Activated T-cell treated with anti-CD3 and anti-CD28 coated beads for 4 hours (primary cell): ENCODE data around the gene FES.

Experiments
- DNase-seq: peaks from one replicate; pipeline ENCODE4 v3.0.0-alpha.2; 2020

Gene FES

DNA sequence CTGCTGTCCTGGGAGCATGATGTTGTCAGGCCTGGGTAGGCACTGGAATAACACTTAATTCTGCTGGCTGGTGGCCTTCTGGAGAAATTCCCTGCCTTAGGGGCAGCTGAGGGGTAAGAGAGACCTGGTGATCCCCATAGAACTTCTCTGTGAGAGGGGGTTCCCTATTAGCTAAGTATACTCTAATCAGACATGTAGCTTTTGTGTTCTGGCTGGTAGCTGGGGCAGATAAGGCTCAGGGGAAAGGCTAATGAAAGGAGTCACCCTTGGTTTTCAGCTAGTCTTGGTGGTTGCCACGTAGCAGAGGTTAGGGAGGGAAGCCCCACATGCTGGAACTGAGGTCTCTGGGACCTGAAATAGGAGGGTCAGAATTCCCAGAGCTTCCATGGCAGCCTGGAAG is 49.0 kb downstream of the FES start:
- DNase-seq: no peak

DNA sequence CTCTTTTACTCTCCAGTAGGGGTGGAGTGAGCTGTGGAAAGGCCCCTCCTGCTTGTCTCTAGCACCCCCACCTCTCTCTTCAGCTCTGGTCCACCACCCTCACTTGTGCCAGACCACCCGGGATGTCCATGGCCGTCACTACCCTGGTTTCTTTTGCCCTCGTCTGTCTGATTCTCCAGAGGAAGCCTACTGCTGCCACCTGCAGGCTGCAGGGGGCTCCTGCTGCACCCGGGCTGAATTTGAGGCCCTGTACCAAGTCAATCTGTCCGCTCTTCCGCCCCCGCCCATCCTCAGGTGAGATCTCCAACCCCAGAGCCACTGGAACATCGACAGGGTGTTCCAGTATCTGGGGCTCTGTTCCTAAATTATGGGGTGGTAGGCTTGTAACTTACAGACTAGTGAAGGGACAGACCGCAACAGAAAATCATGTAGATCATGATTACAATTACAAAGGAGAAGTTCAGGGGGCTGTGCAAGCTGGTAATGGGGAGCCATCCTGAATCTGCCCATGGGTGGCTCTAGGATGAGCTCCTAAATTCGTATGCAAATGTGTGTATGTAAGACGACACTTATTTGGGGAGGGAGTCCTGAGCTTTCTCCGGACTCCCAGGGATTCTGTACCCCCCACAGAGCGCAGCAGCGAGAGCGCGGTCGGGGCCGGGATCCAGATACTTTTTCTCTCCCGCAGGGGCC is 50.1 kb downstream of the FES start:
- DNase-seq: peak; percentile 71

- DNase-seq: peak; percentile 95
Measured at GRCh38 chr15:90934949-90935751, 50.8 kb downstream of the FES start, which contains the start of gene UNC45A. UNC45A (plus strand) TSS chr15:90935285; CDS start chr15:90935325, 40 bp downstream.

DNA sequence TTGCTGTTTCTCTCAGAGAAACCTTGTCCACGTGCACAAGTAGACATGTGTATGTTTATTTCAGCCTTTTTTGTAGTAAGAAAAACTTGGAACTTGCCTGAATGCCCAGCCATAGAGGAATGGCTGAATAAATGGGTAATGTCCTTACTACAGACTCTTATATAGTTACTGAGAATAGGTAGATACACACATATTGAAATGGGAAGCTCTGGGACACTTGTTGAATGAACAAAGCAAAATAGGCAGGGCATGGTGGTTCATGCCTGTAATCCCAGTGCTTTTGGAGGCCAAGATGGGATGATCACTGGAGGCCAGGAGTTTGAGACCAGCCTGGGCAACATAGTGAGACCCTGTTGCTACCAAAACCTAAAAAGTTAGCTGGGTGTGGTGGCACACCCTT is 52.5 kb downstream of the FES start:
- DNase-seq: no peak

GRCh38 chr15:90938261-90938660 is 54.0 kb downstream of the FES start:
- no peak for DNase-seq

DNA sequence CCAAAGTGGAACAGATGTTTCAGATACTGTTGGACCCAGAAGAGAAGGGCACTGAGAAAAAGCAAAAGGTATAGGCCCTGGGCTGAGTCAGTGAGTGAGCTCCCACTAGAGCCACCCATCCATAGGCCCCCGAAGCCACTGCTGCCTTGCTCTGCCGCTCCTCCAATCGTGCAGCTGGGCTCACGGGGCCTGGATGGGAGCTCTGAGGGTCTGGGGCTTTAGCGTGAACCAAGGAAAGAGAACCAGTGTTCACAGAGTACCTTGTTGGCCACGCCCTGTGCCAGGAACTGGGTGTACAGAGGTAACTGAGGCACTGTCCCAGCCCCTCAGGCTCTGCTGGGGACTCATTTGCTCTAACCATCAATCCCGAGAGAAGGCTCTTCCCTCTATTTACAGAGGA is 55.5 kb downstream of the FES start:
- DNase-seq: no peak

- no peak for DNase-seq
Measured at GRCh38 chr15:90941038-90941437, 56.7 kb downstream of the FES start.

DNA sequence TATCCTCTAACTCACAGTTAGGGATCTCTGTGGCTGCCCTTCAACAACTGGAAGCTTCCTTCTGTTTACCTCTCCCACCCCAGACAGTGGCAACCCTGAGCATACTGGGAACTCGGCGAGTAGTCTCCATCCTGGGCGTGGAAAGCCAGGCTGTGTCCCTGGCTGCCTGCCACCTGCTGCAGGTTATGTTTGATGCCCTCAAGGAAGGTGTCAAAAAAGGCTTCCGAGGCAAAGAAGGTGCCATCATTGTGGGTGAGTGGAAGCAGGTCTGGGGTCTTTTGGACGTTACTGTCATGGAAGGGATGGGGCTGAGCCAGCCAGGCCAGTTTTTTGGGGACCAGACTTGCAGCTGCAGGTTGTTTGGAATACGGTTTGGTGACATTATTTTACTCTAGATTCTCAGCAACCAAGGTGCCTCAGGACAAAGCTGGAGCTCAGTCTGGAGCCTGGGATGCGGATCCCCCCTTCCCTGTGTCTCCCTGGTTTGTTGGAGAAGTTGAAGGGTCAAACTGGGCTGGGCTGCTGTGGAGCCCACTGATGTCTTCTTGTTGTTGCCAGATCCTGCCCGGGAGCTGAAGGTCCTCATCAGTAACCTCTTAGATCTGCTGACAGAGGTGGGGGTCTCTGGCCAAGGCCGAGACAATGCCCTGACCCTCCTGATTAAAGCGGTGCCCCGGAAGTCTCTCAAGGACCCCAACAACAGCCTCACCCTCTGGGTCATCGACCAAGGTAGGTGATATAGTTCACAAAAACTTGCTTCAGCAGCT is 58.2 kb downstream of the FES start:
- DNase-seq: no peak

DNA sequence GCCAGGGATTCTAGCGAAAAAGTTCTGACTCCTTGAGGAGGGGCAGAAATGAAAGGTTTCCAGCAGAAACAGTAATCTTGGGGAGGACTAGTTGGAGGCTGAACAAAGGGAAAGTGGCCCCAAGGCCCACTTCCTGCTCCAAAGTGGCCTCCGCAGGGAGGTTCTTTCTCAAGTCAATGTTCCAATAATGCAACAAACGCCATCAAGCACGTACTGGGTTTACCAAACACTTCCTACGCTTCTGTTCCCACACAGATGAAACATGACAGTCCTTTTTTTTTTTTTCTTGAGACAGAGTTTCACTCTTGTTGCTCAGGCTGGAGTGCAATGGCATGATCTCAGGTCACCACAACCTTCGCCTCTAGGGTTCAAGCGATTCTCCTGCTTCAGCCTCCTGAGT is 60.8 kb downstream of the FES start:
- DNase-seq: no peak
